Neural cell (in vitro differentiated cells): Measurements from ENCODE around the gene NR2F6.

ENCODE experiments used
- EP300 ChIP-seq: fragments of 450-650 bp; conservative IDR thresholded peaks from 2 replicates; pipeline ENCODE4 v1.6.1; 2014; ENCODE audit warnings: antibody characterized with exemption, mild to moderate bottlenecking, moderate library complexity; ENCODE audit not compliant: poor library complexity, severe bottlenecking
- EZH2 ChIP-seq: fragments of 200-600, 300-800 bp; shearing (Covaris generic), sonication (generic); IDR thresholded peaks from 2 replicates; pipeline ENCODE4 v1.6.1; 2014; ENCODE audit warnings: antibody characterized with exemption, low read length, borderline replicate concordance, mild to moderate bottlenecking; ENCODE audit not compliant: insufficient read depth, poor library complexity, severe bottlenecking
- POLR2AphosphoS5 ChIP-seq: IDR thresholded peaks from 2 replicates; pipeline ENCODE4 v1.6.1; 2012
- RAD21 ChIP-seq: fragments of 450-650 bp; conservative IDR thresholded peaks from 2 replicates; pipeline ENCODE4 v1.6.1; 2014; ENCODE audit warnings: antibody characterized with exemption, mild to moderate bottlenecking, moderate library complexity
- REST ChIP-seq: IDR thresholded peaks from 2 replicates; pipeline ENCODE4 v1.6.1; 2012; ENCODE audit warnings: borderline replicate concordance
- SMC3 ChIP-seq: fragments of 450-650 bp; conservative IDR thresholded peaks from 2 replicates; pipeline ENCODE4 v1.6.1; 2014; ENCODE audit warnings: antibody characterized with exemption, mild to moderate bottlenecking, moderate library complexity; ENCODE audit not compliant: poor library complexity
- TAF1 ChIP-seq: IDR thresholded peaks from 2 replicates; pipeline ENCODE4 v1.6.1; 2012; ENCODE audit warnings: low read depth
- TF ChIP-seq, protein P1 (sequence below): fragments of 450-650 bp; IDR thresholded peaks from 2 replicates; pipeline ENCODE4 v1.5.1; 2014; ENCODE audit warnings: antibody characterized with exemption, mild to moderate bottlenecking, moderate library complexity; ENCODE audit not compliant: poor library complexity, severe bottlenecking

GRCh38 chr19:17263712-17264640, 18.3 kb upstream of the NR2F6 start:
- TF ChIP-seq, protein P1, sequence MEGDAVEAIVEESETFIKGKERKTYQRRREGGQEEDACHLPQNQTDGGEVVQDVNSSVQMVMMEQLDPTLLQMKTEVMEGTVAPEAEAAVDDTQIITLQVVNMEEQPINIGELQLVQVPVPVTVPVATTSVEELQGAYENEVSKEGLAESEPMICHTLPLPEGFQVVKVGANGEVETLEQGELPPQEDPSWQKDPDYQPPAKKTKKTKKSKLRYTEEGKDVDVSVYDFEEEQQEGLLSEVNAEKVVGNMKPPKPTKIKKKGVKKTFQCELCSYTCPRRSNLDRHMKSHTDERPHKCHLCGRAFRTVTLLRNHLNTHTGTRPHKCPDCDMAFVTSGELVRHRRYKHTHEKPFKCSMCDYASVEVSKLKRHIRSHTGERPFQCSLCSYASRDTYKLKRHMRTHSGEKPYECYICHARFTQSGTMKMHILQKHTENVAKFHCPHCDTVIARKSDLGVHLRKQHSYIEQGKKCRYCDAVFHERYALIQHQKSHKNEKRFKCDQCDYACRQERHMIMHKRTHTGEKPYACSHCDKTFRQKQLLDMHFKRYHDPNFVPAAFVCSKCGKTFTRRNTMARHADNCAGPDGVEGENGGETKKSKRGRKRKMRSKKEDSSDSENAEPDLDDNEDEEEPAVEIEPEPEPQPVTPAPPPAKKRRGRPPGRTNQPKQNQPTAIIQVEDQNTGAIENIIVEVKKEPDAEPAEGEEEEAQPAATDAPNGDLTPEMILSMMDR: no peak
- TF ChIP-seq TAF1 (no peak), EZH2 (no peak), SMC3 (no peak), EP300 (no peak), RAD21 (no peak), REST (no peak), POLR2AphosphoS5 (no peak)
